ACHN (cell line): Measurements from ENCODE around the gene IPO9.

Experiments used
- DNase-seq: peaks from one replicate; pipeline ENCODE4 v3.0.0-alpha.2; 2015
- in situ Hi-C: cut with HindIII; loops from 2 replicates; pipeline ENCODE4 v1.10.0; 2017; ENCODE audit warnings: low sequenced_read_pairs, low pct_ligation_motif_present, low pct_unique_long_range_greater_than_20kb

IPO9 gene

GRCh38 chr1:201828820-201829774 is at the start of gene IPO9:
TSS of gene IPO9 (plus strand) at chr1:201829157. CDS start at chr1:201829210, 53 bp downstream.
- in situ Hi-C loops = no loop called here
- DNase-seq = peak; percentile 95

DNA sequence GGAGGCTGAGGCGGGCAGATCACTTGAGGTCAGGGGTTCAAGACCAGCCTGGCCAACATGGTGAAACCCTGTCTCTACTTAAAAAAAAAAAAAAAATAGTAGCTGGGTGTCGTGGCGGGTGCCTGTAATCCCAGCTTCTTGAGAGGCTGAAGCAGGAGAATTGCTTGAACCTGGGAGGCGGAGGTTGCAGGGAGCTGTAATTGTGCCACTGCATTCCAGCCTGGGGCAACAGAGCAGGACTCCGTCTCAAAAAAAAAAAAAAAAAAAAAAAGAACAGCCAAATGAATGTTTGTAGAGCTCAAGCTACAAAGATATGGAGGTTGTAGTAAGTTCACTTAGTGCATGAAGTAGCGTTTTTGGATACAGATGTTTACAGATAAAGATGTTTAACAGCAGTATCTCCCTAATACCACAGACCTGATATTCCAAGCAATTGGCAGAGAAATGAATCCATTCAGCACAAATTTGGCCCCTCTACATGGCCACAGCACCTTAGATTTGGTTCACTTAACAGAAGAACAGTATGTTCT is 49.5 kb upstream of the IPO9 start:
- in situ Hi-C loops = loop anchor here (25.0 kb wide), 1 partner anchor 242 kb away; the partner anchor contains the start of gene NAV1
- no peak for DNase-seq

- in situ Hi-C loops = loop anchor here (25.0 kb wide), 1 partner anchor 244 kb away; the partner anchor contains the start of gene NAV1
- DNase-seq = no peak
These were observed 48.0 kb upstream of the IPO9 start for GRCh38 chr1:201780952-201781351.

DNA sequence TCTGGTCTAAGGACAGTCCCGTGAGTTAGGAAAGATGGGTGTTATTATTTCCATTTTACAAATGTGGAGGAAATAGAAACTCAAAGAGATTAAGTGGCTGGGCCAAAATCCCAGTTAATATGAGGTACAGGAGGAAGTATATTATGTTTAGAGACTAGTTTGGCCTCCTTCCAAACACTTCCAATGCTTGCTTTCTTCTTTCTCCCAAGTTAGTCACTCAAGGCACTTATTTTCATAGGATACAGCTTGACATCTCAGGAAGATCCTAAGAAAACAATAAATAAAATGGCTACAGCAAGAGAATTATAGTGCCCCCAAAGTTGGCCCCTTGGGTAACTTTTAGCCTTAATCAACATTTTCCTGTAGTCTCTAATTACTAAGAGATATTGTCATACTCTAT is 47.5 kb upstream of the IPO9 start:
- no peak for DNase-seq
- in situ Hi-C loops = loop anchor here (25.0 kb wide), 1 partner anchor 244 kb away; the partner anchor contains the start of gene NAV1

- no peak for DNase-seq
- in situ Hi-C loops = loop anchor here (25.0 kb wide), 1 partner anchor 245 kb away; the partner anchor contains the start of gene NAV1
These were observed 46.6 kb upstream of the IPO9 start for GRCh38 chr1:201782353-201782752.

DNA sequence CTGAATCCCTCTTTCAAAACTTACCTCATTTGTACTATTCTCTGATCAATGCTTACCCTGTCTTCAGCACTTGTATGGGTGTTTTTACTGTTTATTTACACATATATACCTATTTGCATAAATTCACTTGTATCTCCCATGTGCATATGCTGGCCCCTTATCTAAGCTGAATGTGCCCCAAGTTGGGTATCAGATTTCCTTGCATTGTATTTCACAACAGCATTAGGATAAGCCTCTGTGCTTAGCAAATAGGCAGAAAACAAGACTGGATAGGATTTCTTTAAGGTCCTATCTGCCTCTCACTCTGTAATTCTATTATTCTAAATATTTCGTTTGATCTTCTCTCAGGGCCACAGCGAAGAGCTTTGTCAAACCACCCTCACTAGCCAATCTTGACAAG is 45.9 kb upstream of the IPO9 start:
- in situ Hi-C loops = loop anchor here (25.0 kb wide), 1 partner anchor 246 kb away; the partner anchor contains the start of gene NAV1
- no peak for DNase-seq

- no peak for DNase-seq
- in situ Hi-C loops = loop anchor here (25.0 kb wide), 1 partner anchor 246 kb away; the partner anchor contains the start of gene NAV1
These were observed 45.4 kb upstream of the IPO9 start for GRCh38 chr1:201783572-201783971.

- no peak for DNase-seq
- in situ Hi-C loops = loop anchor here (25.0 kb wide), 1 partner anchor 248 kb away; the partner anchor contains the start of gene NAV1
These were observed 43.7 kb upstream of the IPO9 start for GRCh38 chr1:201785291-201785690.

GRCh38 chr1:201786824-201787223 is 42.1 kb upstream of the IPO9 start:
- in situ Hi-C loops = loop anchor here (25.0 kb wide), 1 partner anchor 250 kb away; the partner anchor contains the start of gene NAV1
- DNase-seq = no peak

- in situ Hi-C loops = loop anchor here (25.0 kb wide), 1 partner anchor 251 kb away; the partner anchor contains the start of gene NAV1
- DNase-seq = no peak
These were observed 40.7 kb upstream of the IPO9 start for GRCh38 chr1:201788296-201788695.

DNA sequence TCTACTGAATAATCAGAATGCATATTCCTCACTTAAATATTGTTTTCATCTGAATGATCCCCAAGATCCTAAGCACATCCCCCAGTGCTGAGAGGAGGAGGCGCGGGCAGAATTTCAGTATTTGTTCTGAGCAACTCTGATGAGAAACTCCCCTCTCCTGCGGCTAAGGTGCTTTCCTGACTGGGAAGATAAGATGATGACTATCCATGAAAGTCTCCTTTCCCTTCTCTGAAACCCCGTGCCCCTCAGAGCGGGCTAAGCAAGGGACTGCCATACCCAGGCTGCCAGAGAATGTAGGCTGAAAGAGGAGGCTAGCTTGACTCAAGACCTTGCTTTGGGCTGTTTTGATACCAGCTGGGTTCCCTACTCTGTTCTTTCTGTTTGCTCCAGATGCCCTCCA is 39.7 kb upstream of the IPO9 start:
- no peak for DNase-seq
- in situ Hi-C loops = loop anchor here (25.0 kb wide), 1 partner anchor 252 kb away; the partner anchor contains the start of gene NAV1

- peak; percentile 25 for DNase-seq
- in situ Hi-C loops = loop anchor here (25.0 kb wide), 1 partner anchor 253 kb away; the partner anchor contains the start of gene NAV1
These were observed 38.7 kb upstream of the IPO9 start for GRCh38 chr1:201790261-201790660.

- in situ Hi-C loops = loop anchor here (25.0 kb wide), 1 partner anchor 254 kb away; the partner anchor contains the start of gene NAV1
- DNase-seq = no peak
These were observed 37.7 kb upstream of the IPO9 start for GRCh38 chr1:201791051-201791778.

DNA sequence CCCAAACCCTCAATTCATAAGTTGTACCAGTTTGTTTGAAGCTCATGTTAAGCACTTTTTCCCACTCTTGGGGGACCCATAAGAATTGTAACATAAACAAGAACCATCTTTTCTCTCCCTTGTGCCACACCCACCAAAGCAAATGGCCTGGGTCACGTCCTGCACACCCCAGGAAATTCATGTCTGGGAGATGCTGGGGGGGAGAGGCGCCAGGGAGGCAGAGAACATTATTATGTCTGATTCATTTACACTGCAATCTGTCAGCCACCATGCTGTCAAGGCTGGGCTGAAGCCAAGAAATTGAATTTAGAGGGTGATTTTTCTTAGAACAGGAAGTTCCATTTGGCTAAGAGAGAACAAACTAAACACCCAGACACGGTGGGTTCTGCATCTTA is 37.2 kb upstream of the IPO9 start:
- in situ Hi-C loops = loop anchor here (25.0 kb wide), 1 partner anchor 254 kb away; the partner anchor contains the start of gene NAV1
- DNase-seq = no peak

GRCh38 chr1:201792534-201793305 is 36.2 kb upstream of the IPO9 start:
- in situ Hi-C loops = loop anchor here (25.0 kb wide), 1 partner anchor 255 kb away; the partner anchor contains the start of gene NAV1

GRCh38 chr1:201793306-201793925 is 35.5 kb upstream of the IPO9 start:
- in situ Hi-C loops = loop anchor here (25.0 kb wide), 1 partner anchor 256 kb away; the partner anchor contains the start of gene NAV1
- DNase-seq = no peak

More at GRCh38 chr1:201792534-201793305, 36.2 kb upstream of the IPO9 start:
- DNase-seq = peak; percentile 89

- in situ Hi-C loops = loop anchor here (25.0 kb wide), 1 partner anchor 258 kb away; the partner anchor contains the start of gene NAV1
- peak; percentile 31 for DNase-seq
These were observed 33.9 kb upstream of the IPO9 start for GRCh38 chr1:201795066-201795465.
